Kidney epithelial cell (primary cell): ENCODE results near the gene CTPS2. TPM values are rescaled to one million over a fixed set of nuclear protein-coding genes. Genes with fewer than 3 reads are reported as not detected.
"Not testable (repeated sequence)": the region's sequence is repeated elsewhere in the genome, so short reads cannot be mapped to it uniquely, and the experiment has no call there.

Source experiments
- DNase-seq: peaks from one replicate; pipeline ENCODE4 v3.0.0-alpha.2; 2010; ENCODE audit warnings: low read depth
- H3K27me3 ChIP-seq: 2 replicates; pipeline ENCODE4 v1.6.0; 2011; ENCODE audit warnings: low read length; ENCODE audit not compliant: control insufficient read depth, insufficient read depth
- H3K36me3 ChIP-seq: 2 replicates; pipeline ENCODE4 v1.5.1; 2011; ENCODE audit warnings: low read length; ENCODE audit not compliant: control insufficient read depth, insufficient read depth
- H3K4me3 ChIP-seq: 2 replicates; pipeline ENCODE4 v1.5.1; 2011; ENCODE audit warnings: low read depth, mild to moderate bottlenecking, control low read depth, low read length
- total RNA-seq: library from RNA; depleted of rRNA; stranded (reverse); fragments of >200 nt; gene quantifications from 2 replicates; pipeline ENCODE4 v1.2.3, GENCODE V29; 2015
- TF ChIP-seq, protein P1 (sequence below): IDR thresholded peaks from 2 replicates; pipeline ENCODE4 v1.5.1; 2011; ENCODE audit warnings: mild to moderate bottlenecking, moderate library complexity, low read length, control low read depth, inconsistent platforms; ENCODE audit not compliant: insufficient read depth, poor library complexity, severe bottlenecking

Gene CTPS2
- total RNA-seq, 1 donor from 2014 or later = 21.3 TPM

GRCh38 chrX:16628946-16629595 lies 83.4 kb downstream of the CTPS2 start:
- Histone ChIP-seq H3K27me3 (no peaks in the 10 kb centered on the region), H3K4me3 (no peak overlapping the region), H3K36me3 (no peaks in the 10 kb centered on the region)
- DNase-seq = no peak
- TF ChIP-seq, protein P1, sequence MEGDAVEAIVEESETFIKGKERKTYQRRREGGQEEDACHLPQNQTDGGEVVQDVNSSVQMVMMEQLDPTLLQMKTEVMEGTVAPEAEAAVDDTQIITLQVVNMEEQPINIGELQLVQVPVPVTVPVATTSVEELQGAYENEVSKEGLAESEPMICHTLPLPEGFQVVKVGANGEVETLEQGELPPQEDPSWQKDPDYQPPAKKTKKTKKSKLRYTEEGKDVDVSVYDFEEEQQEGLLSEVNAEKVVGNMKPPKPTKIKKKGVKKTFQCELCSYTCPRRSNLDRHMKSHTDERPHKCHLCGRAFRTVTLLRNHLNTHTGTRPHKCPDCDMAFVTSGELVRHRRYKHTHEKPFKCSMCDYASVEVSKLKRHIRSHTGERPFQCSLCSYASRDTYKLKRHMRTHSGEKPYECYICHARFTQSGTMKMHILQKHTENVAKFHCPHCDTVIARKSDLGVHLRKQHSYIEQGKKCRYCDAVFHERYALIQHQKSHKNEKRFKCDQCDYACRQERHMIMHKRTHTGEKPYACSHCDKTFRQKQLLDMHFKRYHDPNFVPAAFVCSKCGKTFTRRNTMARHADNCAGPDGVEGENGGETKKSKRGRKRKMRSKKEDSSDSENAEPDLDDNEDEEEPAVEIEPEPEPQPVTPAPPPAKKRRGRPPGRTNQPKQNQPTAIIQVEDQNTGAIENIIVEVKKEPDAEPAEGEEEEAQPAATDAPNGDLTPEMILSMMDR = no peak

GRCh38 chrX:16628511-16628910 lies 84.0 kb downstream of the CTPS2 start:
- not testable (repeated sequence) for DNase-seq, H3K4me3 ChIP-seq, H3K27me3 ChIP-seq, H3K36me3 ChIP-seq

- DNase-seq = no peak
- Histone ChIP-seq H3K4me3 (no peak overlapping the region), H3K27me3 (no peaks in the 10 kb centered on the region), H3K36me3 (peaks cover 1% of the 10 kb centered on the region)
- TF ChIP-seq, protein P1 = no peak
Observed at GRCh38 chrX:16619024-16619423, 93.4 kb downstream of the CTPS2 start.

- peaks cover 1% of the 10 kb centered on the region for H3K36me3 ChIP-seq
- TF ChIP-seq, protein P1 = no peak
- no peaks in the 10 kb centered on the region for H3K27me3 ChIP-seq
- DNase-seq = no peak
- H3K4me3 ChIP-seq = no peak overlapping the region
Observed at GRCh38 chrX:16618422-16618821, 94.0 kb downstream of the CTPS2 start.

GRCh38 chrX:16617382-16617781 lies 95.1 kb downstream of the CTPS2 start:
- DNase-seq = no peak
- TF ChIP-seq, protein P1 = no peak
- Histone ChIP-seq H3K36me3 (peaks cover 1% of the 10 kb centered on the region), H3K27me3 (no peaks in the 10 kb centered on the region), H3K4me3 (no peak overlapping the region)

DNA sequence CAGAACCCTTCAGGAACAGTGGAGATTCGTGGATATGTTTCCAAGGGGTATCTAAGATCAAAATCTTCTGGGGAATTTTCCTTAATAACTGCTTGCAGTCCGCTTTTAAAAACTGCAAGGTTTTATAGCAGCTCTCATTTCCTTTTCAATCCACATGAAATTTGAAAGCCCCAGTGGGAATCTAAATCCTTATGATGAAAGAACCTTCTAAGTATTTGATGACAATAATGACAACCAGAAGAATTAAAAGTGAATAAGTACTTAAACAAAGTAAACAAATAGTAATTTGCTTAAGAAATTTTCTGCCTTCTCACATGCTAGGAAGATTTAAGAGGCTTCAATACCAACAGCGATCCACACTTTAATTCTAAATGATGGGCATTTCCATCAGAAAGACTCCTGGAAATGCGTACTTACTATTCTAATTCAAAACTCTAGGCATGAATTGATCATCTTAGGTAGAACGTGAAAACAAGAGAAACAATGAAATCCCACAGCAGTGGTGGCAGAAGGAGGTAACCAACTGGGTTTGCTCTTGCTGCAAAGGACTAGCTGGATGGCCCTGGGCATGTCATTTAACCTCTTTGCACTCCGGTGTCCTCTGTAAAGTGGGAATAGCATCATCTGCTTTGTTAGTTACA lies 100.1 kb downstream of the CTPS2 start:
- TF ChIP-seq, protein P1 = no peak
- Histone ChIP-seq H3K27me3 (no peaks in the 10 kb centered on the region), H3K4me3 (no peak overlapping the region), H3K36me3 (no peaks in the 10 kb centered on the region)
- no peak for DNase-seq

DNA sequence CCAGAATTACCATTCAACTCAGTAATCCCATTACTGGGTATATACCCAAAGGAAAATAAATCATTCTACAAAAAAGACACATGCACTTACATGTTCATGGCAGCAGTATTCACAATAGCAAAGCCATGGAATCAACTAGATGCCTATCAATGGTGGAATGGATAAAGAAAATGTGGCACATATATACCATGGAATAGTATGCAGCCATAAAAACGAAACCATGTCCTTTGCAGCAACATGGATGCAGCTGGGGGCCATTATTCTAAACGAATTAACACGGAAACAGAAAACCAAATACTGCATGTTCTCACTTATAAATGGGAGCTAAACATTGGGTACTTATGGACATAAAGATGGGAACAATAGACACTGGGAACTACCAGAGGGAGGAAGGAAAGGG lies 101.8 kb downstream of the CTPS2 start:
- not testable (repeated sequence) for H3K36me3 ChIP-seq, DNase-seq, H3K4me3 ChIP-seq, H3K27me3 ChIP-seq
